ENCODE measurements around the gene FAT2. TPM values are rescaled to one million over a fixed set of nuclear protein-coding genes. Genes with fewer than 3 reads are reported as not detected.

FAT2 gene
- total and polyA plus RNA-seq, 9 donors = 0.26 to 4.9 (median 0.49) TPM

GRCh38 chr5:151556806-151557205, 34.3 kb downstream of the FAT2 start:
- Histone ChIP-seq H3K4me1 (ENCODE audit: control insufficient read depth, insufficient read depth, low read length) (no peaks in the 10 kb centered on the region), H3K27ac (ENCODE audit: low read length) (no peak overlapping the region), H3K4me3 (ENCODE audit: low read length) (no peak overlapping the region), H3K36me3 (ENCODE audit: control insufficient read depth, insufficient read depth, low read length) (no peaks in the 10 kb centered on the region), H3K27me3 (ENCODE audit: control insufficient read depth, insufficient read depth, low read length) (peaks cover 3% of the 10 kb centered on the region), H3K9me3 (replicated peaks; ENCODE audit: control insufficient read depth, low read depth, low read length) (no peaks in the 10 kb centered on the region)
- WGBS (ENCODE audit: insufficient coverage) = 53% methylated on average over 4 of the region's 6 CpGs
- DNase-seq = peak; percentile 33

DNA sequence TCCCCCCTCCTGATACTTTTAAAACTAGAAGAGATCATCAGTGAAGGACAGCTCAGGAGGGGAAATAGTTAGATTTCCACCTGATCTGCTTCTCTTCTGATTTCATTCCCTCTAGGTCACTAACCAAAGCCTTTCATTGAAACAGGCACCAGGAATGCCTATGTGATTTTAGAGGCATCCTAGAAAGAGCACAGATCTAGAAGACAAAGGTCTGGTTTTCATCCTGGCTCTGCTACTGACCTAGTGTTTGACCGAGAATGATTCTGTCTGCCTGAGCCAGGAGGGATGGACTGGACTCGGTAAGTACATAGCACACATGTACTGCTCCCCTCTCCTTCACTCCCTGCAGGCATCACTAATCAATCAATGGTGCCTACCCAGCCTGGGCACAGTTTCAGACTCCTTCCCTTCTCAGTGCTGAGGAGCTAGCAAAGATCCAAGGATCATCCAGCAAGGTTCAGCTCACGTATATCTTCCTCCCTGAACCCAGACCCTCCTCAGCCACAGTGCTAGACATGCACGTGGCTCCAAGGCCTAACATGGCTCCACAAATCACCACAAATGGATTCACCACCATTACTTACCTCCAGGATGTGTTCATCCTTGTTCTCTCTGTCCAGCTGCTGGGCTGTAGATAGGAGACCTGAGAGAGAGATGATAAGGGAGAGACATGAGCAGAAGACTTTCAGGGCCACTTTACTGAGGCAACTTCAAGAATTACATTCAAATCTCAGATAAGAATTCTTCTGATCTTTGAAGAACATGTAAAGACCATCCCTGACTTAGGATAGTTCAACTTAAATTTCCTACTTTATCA, 35.2 kb downstream of the FAT2 start:
- DNase-seq = no peak
- no peak overlapping the region for H3K27ac ChIP-seq (ENCODE audit: low read length)
- WGBS (ENCODE audit: insufficient coverage) = 74% methylated on average over 3 of the region's 4 CpGs

GRCh38 chr5:151553695-151554094, 37.4 kb downstream of the FAT2 start:
- no peaks in the 10 kb centered on the region for H3K4me1 ChIP-seq (ENCODE audit: control insufficient read depth, insufficient read depth, low read length)
- 67% methylated on average over 1 of the region's 5 CpGs for WGBS (ENCODE audit: insufficient coverage)
- H3K36me3 ChIP-seq (ENCODE audit: control insufficient read depth, insufficient read depth, low read length) = no peaks in the 10 kb centered on the region
- DNase-seq = no peak
- no peaks in the 10 kb centered on the region for H3K27me3 ChIP-seq (ENCODE audit: control insufficient read depth, insufficient read depth, low read length)
- H3K9me3 ChIP-seq (replicated peaks; ENCODE audit: control insufficient read depth, low read depth, low read length) = no peaks in the 10 kb centered on the region
- no peak overlapping the region for H3K27ac ChIP-seq (ENCODE audit: low read length)
- H3K4me3 ChIP-seq (ENCODE audit: low read length) = no peak overlapping the region

More for the DNA sequence above, 35.2 kb downstream of the FAT2 start:
- Histone ChIP-seq H3K36me3 (ENCODE audit: control insufficient read depth, insufficient read depth, low read length) (no peaks in the 10 kb centered on the region), H3K27me3 (ENCODE audit: control insufficient read depth, insufficient read depth, low read length) (peaks cover 3% of the 10 kb centered on the region), H3K4me3 (ENCODE audit: low read length) (no peak overlapping the region), H3K4me1 (ENCODE audit: control insufficient read depth, insufficient read depth, low read length) (no peaks in the 10 kb centered on the region), H3K9me3 (replicated peaks; ENCODE audit: control insufficient read depth, low read depth, low read length) (no peaks in the 10 kb centered on the region)

GRCh38 chr5:151553130-151553670, 37.9 kb downstream of the FAT2 start:
- Histone ChIP-seq H3K36me3 (ENCODE audit: control insufficient read depth, insufficient read depth, low read length) (no peaks in the 10 kb centered on the region), H3K4me3 (ENCODE audit: low read length) (no peak overlapping the region), H3K27ac (ENCODE audit: low read length) (no peak overlapping the region), H3K27me3 (ENCODE audit: control insufficient read depth, insufficient read depth, low read length) (no peaks in the 10 kb centered on the region), H3K4me1 (ENCODE audit: control insufficient read depth, insufficient read depth, low read length) (no peaks in the 10 kb centered on the region), H3K9me3 (replicated peaks; ENCODE audit: control insufficient read depth, low read depth, low read length) (no peaks in the 10 kb centered on the region)
- DNase-seq = no peak
- 96% methylated on average over 8 of the region's 10 CpGs for WGBS (ENCODE audit: insufficient coverage)

DNA sequence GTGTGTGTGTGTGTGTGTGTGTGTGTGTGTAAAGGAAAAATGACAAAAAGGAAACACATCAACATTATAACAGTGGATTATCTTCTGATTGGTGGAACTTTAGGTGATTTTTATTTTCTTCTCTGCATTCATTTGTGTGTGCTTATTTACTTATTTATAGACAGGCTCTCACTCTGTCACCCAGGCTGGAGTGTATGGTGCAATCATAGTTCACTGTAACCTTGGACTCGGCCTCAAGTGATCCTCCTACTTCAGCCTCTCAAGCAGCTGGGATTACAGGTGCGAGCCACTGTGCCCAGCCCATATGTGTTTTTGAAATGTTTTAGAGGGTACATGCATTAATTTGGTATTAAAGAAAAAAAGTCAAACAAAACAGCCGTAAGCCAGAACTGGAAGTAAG, 39.1 kb downstream of the FAT2 start:
- Histone ChIP-seq H3K27ac (ENCODE audit: low read length) (no peak overlapping the region), H3K27me3 (ENCODE audit: control insufficient read depth, insufficient read depth, low read length) (no peaks in the 10 kb centered on the region), H3K9me3 (replicated peaks; ENCODE audit: control insufficient read depth, low read depth, low read length) (no peaks in the 10 kb centered on the region), H3K4me3 (ENCODE audit: low read length) (no peak overlapping the region), H3K36me3 (ENCODE audit: control insufficient read depth, insufficient read depth, low read length) (no peaks in the 10 kb centered on the region), H3K4me1 (ENCODE audit: control insufficient read depth, insufficient read depth, low read length) (no peaks in the 10 kb centered on the region)
- no peak for DNase-seq
- 71% methylated on average over 2 of the region's 3 CpGs for WGBS (ENCODE audit: insufficient coverage)

DNA sequence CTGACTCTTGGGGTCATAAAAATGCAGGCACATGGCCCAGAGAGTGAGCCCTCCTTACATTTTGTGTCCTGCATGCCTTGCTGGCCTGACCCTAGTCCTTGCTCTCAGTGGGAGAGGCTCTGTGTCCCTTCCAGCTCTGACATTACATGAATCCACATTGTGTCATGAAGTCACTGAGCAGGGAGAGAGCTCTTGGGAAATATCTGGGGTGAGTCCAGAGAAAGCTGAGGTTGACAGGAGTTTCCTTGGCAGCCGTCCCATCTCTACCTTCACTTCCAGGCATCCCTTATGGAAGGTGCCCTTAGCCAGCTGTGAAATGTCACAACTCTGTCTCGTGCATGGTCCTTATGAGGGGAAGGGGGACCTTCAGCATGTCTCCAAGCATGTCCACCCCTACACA, 41.0 kb downstream of the FAT2 start:
- Histone ChIP-seq H3K4me3 (ENCODE audit: low read length) (no peak overlapping the region), H3K36me3 (ENCODE audit: control insufficient read depth, insufficient read depth, low read length) (no peaks in the 10 kb centered on the region), H3K9me3 (replicated peaks; ENCODE audit: control insufficient read depth, low read depth, low read length) (no peaks in the 10 kb centered on the region), H3K27me3 (ENCODE audit: control insufficient read depth, insufficient read depth, low read length) (no peaks in the 10 kb centered on the region), H3K4me1 (ENCODE audit: control insufficient read depth, insufficient read depth, low read length) (no peaks in the 10 kb centered on the region), H3K27ac (ENCODE audit: low read length) (no peak overlapping the region)
- no CpG with 5 or more reads among the region's 2 CpGs for WGBS (ENCODE audit: insufficient coverage)
- DNase-seq = no peak

DNA sequence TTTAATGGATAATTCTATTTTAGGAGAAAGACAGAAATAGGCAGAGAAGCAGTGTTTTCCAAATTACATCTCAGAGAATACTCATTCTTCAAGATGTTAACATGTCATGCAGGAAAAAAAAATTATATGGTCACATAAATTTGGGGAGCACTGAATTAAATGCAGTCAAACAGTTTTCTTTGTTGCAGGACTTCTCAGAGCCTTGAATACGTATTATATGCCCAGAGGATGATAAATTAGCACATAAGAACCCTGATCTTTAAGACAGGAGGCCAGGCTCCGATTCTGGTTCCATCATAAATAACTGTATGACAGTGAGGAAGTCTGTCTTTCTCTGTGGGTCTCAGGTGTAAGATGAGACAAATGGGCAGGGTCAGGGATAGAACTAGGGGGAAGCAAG, 41.4 kb downstream of the FAT2 start:
- Histone ChIP-seq H3K9me3 (replicated peaks; ENCODE audit: control insufficient read depth, low read depth, low read length) (no peaks in the 10 kb centered on the region), H3K36me3 (ENCODE audit: control insufficient read depth, insufficient read depth, low read length) (no peaks in the 10 kb centered on the region), H3K4me1 (ENCODE audit: control insufficient read depth, insufficient read depth, low read length) (no peaks in the 10 kb centered on the region), H3K27ac (ENCODE audit: low read length) (no peak overlapping the region), H3K4me3 (ENCODE audit: low read length) (no peak overlapping the region), H3K27me3 (ENCODE audit: control insufficient read depth, insufficient read depth, low read length) (no peaks in the 10 kb centered on the region)
- no peak for DNase-seq
- 57% methylated on average over 1 of the region's 2 CpGs for WGBS (ENCODE audit: insufficient coverage)

GRCh38 chr5:151547364-151547763, 43.8 kb downstream of the FAT2 start:
- no CpG with 5 or more reads among the region's 4 CpGs for WGBS (ENCODE audit: insufficient coverage)
- no peaks in the 10 kb centered on the region for H3K27me3 ChIP-seq (ENCODE audit: control insufficient read depth, insufficient read depth, low read length)

DNA sequence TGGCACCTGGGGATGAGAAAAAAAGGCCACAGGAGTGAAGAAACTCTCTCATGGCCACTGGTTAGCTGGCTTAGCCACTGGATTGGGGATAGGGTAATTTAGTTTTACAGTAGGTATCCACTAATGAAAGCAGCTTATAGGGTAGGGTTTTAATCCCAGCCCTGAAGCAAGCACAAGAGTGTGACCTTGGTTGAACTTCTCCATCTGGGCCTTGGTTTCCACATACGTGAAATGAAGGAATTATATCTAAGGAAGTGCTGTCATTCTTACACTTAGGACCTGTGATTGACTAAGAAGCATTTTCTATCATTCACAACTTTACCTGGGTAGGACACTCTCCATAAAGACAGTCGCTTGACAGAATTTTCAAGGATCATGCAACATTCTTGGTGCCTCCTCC, 49.6 kb downstream of the FAT2 start:
- H3K9me3 ChIP-seq (replicated peaks; ENCODE audit: control insufficient read depth, low read depth, low read length) = no peaks in the 10 kb centered on the region
- no CpG with 5 or more reads among the region's 2 CpGs for WGBS (ENCODE audit: insufficient coverage)
- no peak for DNase-seq
- H3K27ac ChIP-seq (ENCODE audit: low read length) = no peak overlapping the region
- no peaks in the 10 kb centered on the region for H3K27me3 ChIP-seq (ENCODE audit: control insufficient read depth, insufficient read depth, low read length)
- no peak overlapping the region for H3K4me3 ChIP-seq (ENCODE audit: low read length)
- H3K4me1 ChIP-seq (ENCODE audit: control insufficient read depth, insufficient read depth, low read length) = no peaks in the 10 kb centered on the region
- H3K36me3 ChIP-seq (ENCODE audit: control insufficient read depth, insufficient read depth, low read length) = no peaks in the 10 kb centered on the region

More at GRCh38 chr5:151547364-151547763, 43.8 kb downstream of the FAT2 start:
- Histone ChIP-seq H3K4me1 (ENCODE audit: control insufficient read depth, insufficient read depth, low read length) (no peaks in the 10 kb centered on the region), H3K9me3 (replicated peaks; ENCODE audit: control insufficient read depth, low read depth, low read length) (no peaks in the 10 kb centered on the region), H3K4me3 (ENCODE audit: low read length) (no peak overlapping the region), H3K27ac (ENCODE audit: low read length) (no peak overlapping the region), H3K36me3 (ENCODE audit: control insufficient read depth, insufficient read depth, low read length) (no peaks in the 10 kb centered on the region)
- no peak for DNase-seq

Data from muscle of leg (tissue), 11 donors.